HCT116 (cell line): ENCODE data around the gene PCDHGB5. TPM values are rescaled to one million over a fixed set of nuclear protein-coding genes. Genes with fewer than 3 reads are reported as not detected.
"Not testable (repeated sequence)": the region's sequence is repeated elsewhere in the genome, so short reads cannot be mapped to it uniquely, and the experiment has no call there.

Source experiments
- ATAC-seq: fragments of 200-7000 bp; cut with Tn5 transposase; 2 replicates; pipeline ENCODE4 v1.9.1; 2020; ENCODE audit warnings: mild to moderate bottlenecking, moderate library complexity
- BruUV-seq: library from RNA; stranded (reverse); fragments of 400-500 nt; replicated peaks from 2 replicates; lab custom pipeline; 2021; lab: Mats Ljungman, UMichigan
- CTCF ChIA-PET: fragments of 300-600 bp; sonication (Branson Sonifier 250); formaldehyde crosslinking; loops from one replicate; lab custom pipeline; 2021; ENCODE audit warnings: antibody characterized with exemption; lab: Charles Lee
- POLR2A ChIA-PET: fragments of 300-600, 350-600 bp; sonication (Branson Sonifier 250); formaldehyde crosslinking; loops from one replicate; lab custom pipeline; 2021; ENCODE audit warnings: antibody characterized with exemption; lab: Charles Lee
- RAD21 ChIA-PET, 2 experiments: fragments of 300-600 bp; sonication (Branson Sonifier 250); formaldehyde crosslinking; loops; one replicate each; lab custom pipeline; 2023; ENCODE audit warnings: low total read pairs in 2 of 2; ENCODE audit not compliant: uncharacterized antibody in 2 of 2, unreplicated experiment in 2 of 2, low non-redundant PET in 1 of 2; lab: Charles Lee
- DNase-seq: peaks from one replicate; pipeline ENCODE4 v3.0.0-alpha.2; 2010; ENCODE audit warnings: low read depth, low spot score
- H2AFZ ChIP-seq: fragments of 200-600 bp; shearing (Covaris generic), sonication (generic); 2 replicates; pipeline ENCODE4 v1.6.1; 2017; ENCODE audit warnings: low read depth, mixed run types, mixed read lengths, antibody characterized with exemption, low read length; ENCODE audit not compliant: poor library complexity, severe bottlenecking
- H3K27ac ChIP-seq: 2 replicates; pipeline ENCODE4 v1.5.1; 2012; ENCODE audit warnings: low read depth, low read length
- H3K27me3 ChIP-seq: fragments of 200-600 bp; sonication (generic); 2 replicates; pipeline ENCODE4 v1.6.1; 2016; ENCODE audit warnings: mixed run types, low read length, mixed read lengths; ENCODE audit not compliant: insufficient read depth
- H3K36me3 ChIP-seq, 2 experiments: fragments of 200-500 bp in 1 of 2; fragments of 200-600 bp in 1 of 2; sonication (Bioruptor generic) in 1 of 2; sonication (generic) in 1 of 2; 2 replicates each; pipeline versions ENCODE4 v1.5.1 to v1.6.1; 2014 to 2016; ENCODE audit warnings: low read length in 2 of 2, inconsistent platforms in 1 of 2, mixed read lengths in 1 of 2, mixed run types in 1 of 2; ENCODE audit not compliant: insufficient read depth in 2 of 2, control insufficient read depth in 1 of 2
- H3K4me1 ChIP-seq, 2 experiments: fragments of 200-600 bp in 1 of 2; sonication (generic) in 1 of 2; 2 replicates each; pipeline versions ENCODE4 v1.5.1 to v1.6.1; 2012 to 2017; ENCODE audit warnings: low read length in 2 of 2, inconsistent platforms in 1 of 2, mild to moderate bottlenecking in 1 of 2, mixed read lengths in 1 of 2, mixed run types in 1 of 2, moderate library complexity in 1 of 2; ENCODE audit not compliant: insufficient read depth in 2 of 2, control insufficient read depth in 1 of 2
- H3K4me2 ChIP-seq: fragments of 200-600 bp; sonication (generic); 2 replicates; pipeline ENCODE4 v1.6.1; 2017; ENCODE audit warnings: mixed run types, low read length, mixed read lengths
- H3K4me3 ChIP-seq, 2 experiments: fragments of 200-600 bp in 1 of 2; sonication (generic) in 1 of 2; replicated peaks in 1 of 2; 2 replicates each; pipeline ENCODE4 v1.5.1; 2011 to 2016; ENCODE audit warnings: low read length in 2 of 2, control low read depth in 1 of 2, low read depth in 1 of 2, mild to moderate bottlenecking in 1 of 2, mixed read lengths in 1 of 2, mixed run types in 1 of 2
- H3K79me2 ChIP-seq: fragments of 200-600 bp; sonication (generic); 2 replicates; pipeline ENCODE4 v1.6.1; 2017; ENCODE audit warnings: mild to moderate bottlenecking, mixed run types, low read length, moderate library complexity, mixed read lengths; ENCODE audit not compliant: insufficient read depth
- H3K9ac ChIP-seq: fragments of 200-600 bp; sonication (generic); 2 replicates; pipeline ENCODE4 v1.6.1; 2016; ENCODE audit warnings: low read length, mixed read lengths
- H3K9me2 ChIP-seq: fragments of 200-600 bp; sonication (generic), shearing (Covaris generic); 2 replicates; pipeline ENCODE4 v1.6.1; 2017; ENCODE audit warnings: mixed run types, mild to moderate bottlenecking, moderate library complexity; ENCODE audit not compliant: insufficient read depth
- H3K9me3 ChIP-seq, 2 experiments: fragments of 200-500 bp in 1 of 2; fragments of 200-600 bp in 1 of 2; sonication (Bioruptor generic) in 1 of 2; sonication (generic) in 1 of 2; 2 replicates each; pipeline ENCODE4 v1.6.1; 2014 to 2017; ENCODE audit warnings: low read length in 2 of 2, mixed read lengths in 2 of 2, inconsistent platforms in 1 of 2, low read depth in 1 of 2, mild to moderate bottlenecking in 1 of 2, mixed run types in 1 of 2, moderate library complexity in 1 of 2; ENCODE audit not compliant: control insufficient read depth in 1 of 2, insufficient read depth in 1 of 2
- H4K20me1 ChIP-seq: fragments of 200-600 bp; sonication (generic), shearing (Covaris generic); 2 replicates; pipeline ENCODE4 v1.6.1; 2017; ENCODE audit warnings: mixed run types, mild to moderate bottlenecking, moderate library complexity; ENCODE audit not compliant: insufficient read depth
- ATF3 ChIP-seq: IDR thresholded peaks from 2 replicates; pipeline ENCODE4 v1.6.1; 2012
- CBX3 ChIP-seq: IDR thresholded peaks from 2 replicates; pipeline ENCODE4 v1.6.1; 2012; ENCODE audit warnings: low read depth
- EGR1 ChIP-seq: IDR thresholded peaks from 2 replicates; pipeline ENCODE4 v1.6.1; 2012; ENCODE audit warnings: low read depth
- EZH2 ChIP-seq: fragments of 200-600 bp; sonication (generic); IDR thresholded peaks from 2 replicates; pipeline ENCODE4 v1.6.1; 2017; ENCODE audit warnings: antibody characterized with exemption, mixed run types
- JUND ChIP-seq: IDR thresholded peaks from 2 replicates; pipeline ENCODE4 v1.6.1; 2012
- POLR2A ChIP-seq: IDR thresholded peaks from 2 replicates; pipeline ENCODE4 v1.7.0; 2011; ENCODE audit warnings: borderline replicate concordance; ENCODE audit not compliant: insufficient read depth, insufficient read length; ENCODE audit errors: extremely low read depth
- RAD21 ChIP-seq: IDR thresholded peaks from 2 replicates; pipeline ENCODE4 v1.6.1; 2012; ENCODE audit warnings: low read depth, mild to moderate bottlenecking
- SIN3A ChIP-seq: IDR thresholded peaks from 2 replicates; pipeline ENCODE4 v1.6.1; 2012; ENCODE audit warnings: low read depth
- YY1 ChIP-seq: IDR thresholded peaks from 2 replicates; pipeline ENCODE4 v1.6.1; 2011; ENCODE audit warnings: low read length, low read depth, moderate library complexity, mild to moderate bottlenecking; ENCODE audit not compliant: insufficient replicate concordance; ENCODE audit errors: extremely low read depth
- ZNF274 ChIP-seq: fragments of 200-500 bp; sonication (Bioruptor generic); IDR thresholded peaks from 2 replicates; pipeline ENCODE4 v1.6.1; 2014; ENCODE audit warnings: mild to moderate bottlenecking, low read depth, low read length, inconsistent platforms
- intact Hi-C: fragments of 100-400 bp; cut with micrococcal nuclease; formaldehyde crosslinking; loops from 2 replicates; pipeline ENCODE4 v1.10.0; 2022
- total RNA-seq: library from RNA; stranded (reverse); gene quantifications from one replicate; pipeline ENCODE4 v1.2.1, GENCODE V29; 2021; ENCODE audit not compliant: unreplicated experiment

PCDHGB5 gene
- total RNA-seq, 1 experiment from 2014 or later = 0.15 TPM

- ChIA-PET POLR2A (no interaction called here), RAD21 (no interaction called here), CTCF (interaction anchor here (1.5 kb wide), 1 partner anchor 19 kb away, joined by 4 read pairs; the partner anchor contains the start of gene PCDHGA10)
- H3K36me3 ChIP-seq = no peaks in the 10 kb centered on the region
- H3K4me3 ChIP-seq = no peak overlapping the region
- no peak for DNase-seq
- ATAC-seq = no peak
- no peaks in the 10 kb centered on the region for H3K79me2 ChIP-seq
- no peak overlapping the region for H2AFZ ChIP-seq
- BruUV-seq = no TSS peak
- peaks cover 0 to 8% of the 10 kb centered on the region in 2 experiments; a peak in 2 of 4 replicates for H3K9me3 ChIP-seq
- no peak overlapping the region for H3K9ac ChIP-seq
- no peaks in the 10 kb centered on the region for H3K27me3 ChIP-seq
- no peaks in the 10 kb centered on the region for H3K9me2 ChIP-seq
- no peak overlapping the region for H3K27ac ChIP-seq
- no peaks in the 10 kb centered on the region for H4K20me1 ChIP-seq
- H3K4me1 ChIP-seq = no peaks in the 10 kb centered on the region
- intact Hi-C loops = no loop called here
- no peak overlapping the region for H3K4me2 ChIP-seq
- TF ChIP-seq EZH2 = no peak
- no peak for TF ChIP-seq JUND
- TF ChIP-seq ATF3 = no peak
- no peak for TF ChIP-seq RAD21
- no peak for TF ChIP-seq EGR1
- no peak for TF ChIP-seq ZNF274
- TF ChIP-seq POLR2A = no peak
- no peak for TF ChIP-seq CBX3
- no peak for TF ChIP-seq YY1
- no peak for TF ChIP-seq SIN3A
Measured at GRCh38 chr5:141431286-141431685, 33.5 kb downstream of the PCDHGB5 start.

GRCh38 chr5:141432308-141432707 lies 34.6 kb downstream of the PCDHGB5 start:
- H3K9me2 ChIP-seq, H3K4me3 ChIP-seq, H4K20me1 ChIP-seq, intact Hi-C loops, POLR2A ChIA-PET, RAD21 ChIA-PET, H3K36me3 ChIP-seq, H3K79me2 ChIP-seq, H2AFZ ChIP-seq, H3K27me3 ChIP-seq, DNase-seq, H3K9ac ChIP-seq, H3K4me2 ChIP-seq, H3K9me3 ChIP-seq, ATAC-seq, CTCF ChIA-PET, BruUV-seq, H3K4me1 ChIP-seq, H3K27ac ChIP-seq: not testable (repeated sequence)

GRCh38 chr5:141432726-141433125 lies 35.0 kb downstream of the PCDHGB5 start:
- ATAC-seq, H3K4me3 ChIP-seq, RAD21 ChIA-PET, H3K9me2 ChIP-seq, H3K4me2 ChIP-seq, H3K4me1 ChIP-seq, H2AFZ ChIP-seq, H3K9me3 ChIP-seq, H3K36me3 ChIP-seq, H3K9ac ChIP-seq, H4K20me1 ChIP-seq, POLR2A ChIA-PET, H3K27me3 ChIP-seq, intact Hi-C loops, H3K79me2 ChIP-seq, H3K27ac ChIP-seq, BruUV-seq, CTCF ChIA-PET, DNase-seq: not testable (repeated sequence)
